Measurements from ENCODE around the gene PLCG1. TPM values are rescaled to one million over a fixed set of nuclear protein-coding genes. Genes with fewer than 3 reads are reported as not detected.

The PLCG1 gene
- total and polyA plus RNA-seq, 2 of the 8 experiments (the other 6 are each of a cell fraction or from before 2014, with no cell fraction given) = 103 to 154 TPM

DNA sequence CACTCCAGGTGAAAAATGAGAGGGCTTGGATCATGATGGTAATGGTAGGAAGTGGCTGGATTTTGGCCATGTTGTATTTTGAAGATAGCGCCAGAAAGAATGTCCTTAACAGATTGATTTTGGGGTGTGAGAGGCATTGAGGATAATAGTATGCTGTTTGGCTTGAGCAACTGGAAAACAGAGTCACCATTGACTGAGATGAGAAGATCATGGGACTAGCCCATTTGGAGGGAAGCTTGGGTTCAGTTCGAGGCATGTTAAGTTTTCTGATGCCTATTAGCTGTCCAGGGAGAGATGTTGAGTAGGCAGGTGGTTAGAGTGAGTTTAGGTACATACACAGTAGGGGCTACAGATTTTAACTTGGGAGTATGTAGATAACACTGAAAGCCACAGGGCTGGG is 23.3 kb downstream of the PLCG1 start:
- peaks cover 20 to 52% of the 10 kb centered on the region in 2 experiments for H4K20me1 ChIP-seq (replicated peaks in 1 of 2; ENCODE audit: control insufficient read depth in 1 of 2, insufficient read depth in 2 of 2, low read length in 2 of 2)
- H3K23ac ChIP-seq (ENCODE audit: insufficient read length) = no peak overlapping the region
- no peak for DNase-seq (ENCODE audit: low read depth in 1 of 2, low spot score in 2 of 2)
- no peaks in the 10 kb centered on the region for H3K27me3 ChIP-seq (replicated peaks in 1 of 4; ENCODE audit: control insufficient read depth in 3 of 4, extremely low read depth in 1 of 4, insufficient read depth in 3 of 4, low read length in 3 of 4)
- FAIRE-seq = no peak
- peaks cover 8 to 46% of the 10 kb centered on the region in 2 experiments for H3K79me2 ChIP-seq (ENCODE audit: control insufficient read depth in 1 of 2, insufficient read depth in 2 of 2, low read length in 2 of 2)
- H3K18ac ChIP-seq (ENCODE audit: extremely low read depth, low read length) = no peak overlapping the region
- H3K36me3 ChIP-seq (ENCODE audit: control insufficient read depth in 2 of 4, insufficient read depth in 4 of 4, low read length in 3 of 4) = peaks cover 36 to 49% (median 43%) of the 10 kb centered on the region in 4 experiments
- peaks cover 34% of the 10 kb centered on the region for H3K79me1 ChIP-seq (ENCODE audit: low read depth, low read length)
- H2BK5ac ChIP-seq (ENCODE audit: low read depth, low read length) = no peak overlapping the region
- H3K4me2 ChIP-seq (ENCODE audit: insufficient read depth in 1 of 2, low read depth in 2 of 2, low read length in 2 of 2) = no peak overlapping the region
- no peak overlapping the region for H4K5ac ChIP-seq (ENCODE audit: insufficient read length, low read depth, low read length)
- H3K9me3 ChIP-seq (ENCODE audit: insufficient read depth in 2 of 2, low read depth in 1 of 2, low read length in 1 of 2) = no peaks in the 10 kb centered on the region
- no peak overlapping the region for H3K56ac ChIP-seq (replicated peaks; ENCODE audit: insufficient read length, low read depth, low read length)
- no peak overlapping the region for H2AK5ac ChIP-seq (ENCODE audit: low read depth, low read length)
- H2AFZ ChIP-seq (ENCODE audit: low read length) = no peak overlapping the region
- ChIA-PET POLR2A (ENCODE audit: partially characterized antibody) (no interaction called here), CTCF (ENCODE audit: partially characterized antibody) (interaction anchor here (0.5 to 5.2 kb wide), 3 partner anchors 11 to 15 kb away, joined by 3 to 47 read pairs (median 3); no protein-coding TSS in a partner anchor)
- H2BK120ac ChIP-seq (replicated peaks; ENCODE audit: low read depth, low read length) = no peak overlapping the region
- H3K27ac ChIP-seq (ENCODE audit: low read depth, low read length) = no peak overlapping the region
- no peak overlapping the region for H3K9ac ChIP-seq (replicated peaks in 1 of 4; ENCODE audit: extremely low read depth in 1 of 4, low read depth in 3 of 4, low read length in 3 of 4)
- H3K4ac ChIP-seq (replicated peaks; ENCODE audit: insufficient read length, low read depth, low read length) = no peak overlapping the region
- no peak overlapping the region for H4K8ac ChIP-seq (ENCODE audit: extremely low read depth, insufficient read depth, low read length)
- no peak overlapping the region for H2BK15ac ChIP-seq (ENCODE audit: low read length)
- no peak overlapping the region for H3K4me3 ChIP-seq (ENCODE audit: extremely low read depth in 1 of 4, insufficient read depth in 2 of 4, low read depth in 3 of 4, low read length in 4 of 4)
- no peak overlapping the region for H3K14ac ChIP-seq (ENCODE audit: insufficient read length)
- 88% methylated on average over 2 of the region's 2 CpGs; no CpG with 5 or more reads in 1 of the 2 experiments for WGBS, 2 experiments (ENCODE audit: extremely low coverage in 1 of 2, insufficient coverage in 1 of 2, insufficient read length in 1 of 2, insufficient replicate concordance in 2 of 2, low coverage in 1 of 2, low lambda C conversion rate in 2 of 2, missing lambda C conversion rate in 1 of 2)
- TF ChIP-seq KDM4A (IDR thresholded peaks at IDR 0.05; ENCODE audit: low read depth, low read length, severe bottlenecking) = no peak
- TF ChIP-seq RBBP5 (IDR thresholded peaks at IDR 0.05; ENCODE audit: borderline replicate concordance, low read depth, low read length) = no peak
- TF ChIP-seq NANOG (IDR thresholded peaks at IDR 0.05; ENCODE audit: insufficient read depth, low read depth, low read length, poor library complexity, severe bottlenecking) = no peak
- no peak for TF ChIP-seq TBP (IDR thresholded peaks at IDR 0.05; ENCODE audit: low read depth, low read length)
- no peak overlapping the region for H2BK20ac ChIP-seq (ENCODE audit: low read length)
- no peaks in the 10 kb centered on the region for H3K23me2 ChIP-seq (ENCODE audit: low read depth, low read length)
- H4K91ac ChIP-seq (replicated peaks; ENCODE audit: insufficient read length, low read length) = no peak overlapping the region
- H2BK12ac ChIP-seq (ENCODE audit: low read depth, low read length) = no peak overlapping the region
- peaks cover 0 to 6% (median 1%) of the 10 kb centered on the region in 4 experiments; a peak in 2 of 7 replicates for H3K4me1 ChIP-seq (replicated peaks in 1 of 4; ENCODE audit: control insufficient read depth in 3 of 4, insufficient read depth in 4 of 4, low read length in 3 of 4)
